ENCODE data around the gene DOCK4. TPM values are rescaled to one million over a fixed set of nuclear protein-coding genes. Genes with fewer than 3 reads are reported as not detected.

The DOCK4 gene
- total RNA-seq, 4 donors from 2014 or later = 30.8 to 49.8 (median 37.2) TPM

- H3K27ac ChIP-seq = no peak overlapping the region
- H3K27me3 ChIP-seq = no peaks in the 10 kb centered on the region
- no peaks in the 10 kb centered on the region for H3K36me3 ChIP-seq
- no peak overlapping the region for H3K4me3 ChIP-seq
- TF ChIP-seq EP300 (IDR thresholded peaks at IDR 0.05) (no peak), CTCF (IDR thresholded peaks at IDR 0.05) (no peak), POLR2A (IDR thresholded peaks at IDR 0.05) (no peak)
- no peak for DNase-seq (ENCODE audit: low spot score in 2 of 2)
- 32 to 41% methylated on average over 3 of the region's 3 CpGs for WGBS, 2 donors
- no peaks in the 10 kb centered on the region for H3K9me3 ChIP-seq
- peaks cover 0 to 45% (median 7%) of the 10 kb centered on the region in 4 donors for H3K4me1 ChIP-seq
Observed at GRCh38 chr7:112140600-112140999, 65.6 kb downstream of the DOCK4 start.

GRCh38 chr7:112138938-112139337 lies 67.3 kb downstream of the DOCK4 start:
- Histone ChIP-seq H3K4me3 (no peak overlapping the region), H3K36me3 (no peaks in the 10 kb centered on the region), H3K9me3 (no peaks in the 10 kb centered on the region), H3K4me1 (peaks cover 0 to 39% (median 8%) of the 10 kb centered on the region in 4 donors), H3K27me3 (no peaks in the 10 kb centered on the region), H3K27ac (no peak overlapping the region)
- 91 to 92% methylated on average over 3 of the region's 3 CpGs for WGBS, 2 donors
- no peak for DNase-seq (ENCODE audit: low spot score in 2 of 2)
- TF ChIP-seq EP300 (IDR thresholded peaks at IDR 0.05) (no peak), CTCF (IDR thresholded peaks at IDR 0.05) (no peak), POLR2A (IDR thresholded peaks at IDR 0.05) (no peak)

DNA sequence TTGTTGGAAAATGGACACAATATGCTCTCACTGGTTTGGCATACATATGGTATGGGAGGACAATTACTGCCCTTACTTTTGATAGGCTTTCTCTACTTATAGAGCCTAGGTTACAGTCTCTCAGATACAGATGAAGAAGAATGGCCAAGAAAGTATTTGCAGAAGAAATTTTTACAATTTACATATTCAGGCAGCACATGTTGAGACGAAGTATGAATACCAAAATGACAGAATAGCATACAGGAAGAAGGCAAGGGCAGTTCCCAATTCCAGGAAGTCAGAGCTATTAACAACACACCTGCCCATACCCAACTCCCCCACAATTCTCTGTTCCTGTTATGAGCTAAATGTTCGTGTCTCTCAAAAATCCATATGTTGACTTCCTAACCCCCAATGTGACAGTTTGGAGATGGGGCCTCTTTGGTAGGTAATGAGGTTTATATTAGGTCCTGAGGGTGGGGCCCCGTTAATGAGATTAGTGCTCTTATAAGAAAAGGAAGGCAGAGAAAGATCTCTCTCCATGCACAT lies 67.8 kb downstream of the DOCK4 start:
- no peaks in the 10 kb centered on the region for H3K27me3 ChIP-seq
- no peak for DNase-seq (ENCODE audit: low spot score in 2 of 2)
- TF ChIP-seq EP300 (IDR thresholded peaks at IDR 0.05) = no peak
- no peaks in the 10 kb centered on the region for H3K36me3 ChIP-seq
- H3K27ac ChIP-seq = no peak overlapping the region
- no peak overlapping the region for H3K4me3 ChIP-seq
- 73 to 87% methylated on average over 3 of the region's 3 CpGs for WGBS, 2 donors
- no peaks in the 10 kb centered on the region for H3K9me3 ChIP-seq
- H3K4me1 ChIP-seq = peaks cover 0 to 39% (median 5%) of the 10 kb centered on the region in 4 donors

DNA sequence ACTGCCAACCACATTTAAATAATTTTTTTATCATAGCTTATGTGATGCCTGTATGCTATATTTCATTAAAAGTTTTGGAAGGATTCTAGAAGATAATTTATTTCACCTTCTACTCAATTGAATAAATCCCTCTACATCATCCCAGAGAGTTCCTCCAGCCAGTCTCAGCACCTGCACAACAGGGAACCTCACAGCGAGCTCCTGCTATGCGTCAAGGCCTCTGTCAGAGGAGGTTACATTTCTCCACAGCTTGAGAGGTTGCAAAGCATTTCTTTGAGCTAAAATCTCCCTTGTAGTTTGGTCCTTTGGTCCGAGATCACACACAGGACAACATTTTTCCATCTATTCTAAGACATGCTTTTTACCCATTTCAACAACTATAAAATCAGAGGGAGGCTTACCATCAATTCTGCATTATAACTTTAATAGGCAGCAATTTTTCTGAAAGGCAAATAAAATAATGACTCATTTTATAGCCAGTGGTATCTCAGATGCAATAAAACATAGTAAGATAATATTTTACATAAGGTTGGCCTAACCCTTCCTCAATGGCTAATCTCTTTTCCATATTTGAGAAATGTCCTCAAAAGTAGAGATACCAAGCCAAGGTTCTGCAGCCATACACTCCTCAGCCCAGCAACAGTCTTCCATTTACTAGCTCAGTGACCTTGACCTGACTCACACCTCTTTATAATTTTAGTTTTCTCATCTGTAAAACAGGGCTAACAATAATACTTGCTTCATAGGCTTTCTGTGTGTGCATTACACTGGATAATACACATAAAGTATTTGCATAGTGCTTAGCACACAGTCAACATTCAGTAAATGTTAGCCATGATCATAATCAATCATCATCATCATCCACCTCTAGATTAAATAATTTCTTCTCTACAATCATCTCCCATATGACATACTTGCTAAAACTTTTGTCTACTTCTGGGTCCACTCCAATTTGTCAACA lies 68.8 kb downstream of the DOCK4 start:
- no peak for DNase-seq (ENCODE audit: low spot score in 2 of 2)
- Histone ChIP-seq H3K4me3 (no peak overlapping the region), H3K9me3 (no peaks in the 10 kb centered on the region), H3K36me3 (no peaks in the 10 kb centered on the region), H3K27ac (no peak overlapping the region), H3K27me3 (no peaks in the 10 kb centered on the region), H3K4me1 (peaks cover 0 to 35% (median 7%) of the 10 kb centered on the region in 4 donors)
- 89 to 95% methylated on average over 3 of the region's 3 CpGs for WGBS, 2 donors
- TF ChIP-seq CTCF (IDR thresholded peaks at IDR 0.05) = no peak
- TF ChIP-seq POLR2A (IDR thresholded peaks at IDR 0.05) = no peak
- TF ChIP-seq EP300 (IDR thresholded peaks at IDR 0.05) = no peak

- Histone ChIP-seq H3K9me3 (no peaks in the 10 kb centered on the region), H3K27ac (peak overlapping the region in 1 of 4 donors; percentile 8), H3K36me3 (no peaks in the 10 kb centered on the region), H3K4me1 (peaks cover 0 to 45% (median 8%) of the 10 kb centered on the region in 4 donors), H3K4me3 (no peak overlapping the region), H3K27me3 (no peaks in the 10 kb centered on the region)
- 77 to 80% methylated on average over 4 of the region's 4 CpGs for WGBS, 2 donors
- DNase-seq (ENCODE audit: low spot score in 2 of 2) = no peak
- TF ChIP-seq POLR2A (IDR thresholded peaks at IDR 0.05) = no peak
- TF ChIP-seq CTCF (IDR thresholded peaks at IDR 0.05) = no peak
- no peak for TF ChIP-seq EP300 (IDR thresholded peaks at IDR 0.05)
Observed at GRCh38 chr7:112136271-112137008, 69.8 kb downstream of the DOCK4 start.
